Measurements from ENCODE around the gene AURKB. TPM values are rescaled to one million over a fixed set of nuclear protein-coding genes. Genes with fewer than 3 reads are reported as not detected.

AURKB gene
- total RNA-seq, 1 experiment from 2014 or later = 141 TPM

DNA sequence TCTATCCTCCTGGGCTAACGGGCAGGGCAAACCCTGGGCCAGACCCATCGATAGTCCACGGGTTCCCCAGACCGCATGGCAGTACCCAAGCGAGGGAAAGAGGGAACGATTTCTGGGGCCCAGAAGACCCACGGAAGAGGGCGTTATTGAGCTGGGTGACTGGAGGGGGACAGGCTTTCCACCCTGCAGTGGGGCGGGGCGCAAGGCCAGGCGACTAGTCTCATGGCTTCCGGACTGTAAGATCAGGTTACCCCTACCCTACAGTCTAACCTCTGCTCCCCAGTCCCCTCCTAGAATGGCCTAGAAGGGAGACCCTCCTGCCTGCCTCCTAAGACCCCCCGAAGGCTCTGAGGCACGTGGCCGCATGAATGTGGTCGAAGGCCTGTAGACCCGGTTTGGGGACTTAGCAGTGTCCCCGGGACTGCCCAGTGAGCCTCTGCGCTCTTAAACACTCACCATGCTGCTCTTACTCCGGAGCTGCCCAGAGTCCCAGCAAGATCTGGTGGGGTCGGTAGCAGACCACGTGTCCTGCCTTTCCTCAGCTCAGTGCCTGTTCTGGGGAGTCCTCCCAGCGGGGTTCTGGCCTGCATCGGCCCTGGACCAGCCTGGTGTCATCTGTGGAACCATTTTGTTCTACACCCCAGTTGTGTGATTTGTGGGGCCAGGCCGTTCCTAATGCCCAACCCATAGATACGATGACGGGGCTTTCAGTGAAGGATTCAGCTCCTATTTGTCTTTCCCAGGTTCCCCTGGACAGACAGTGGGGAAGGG is 13.2 kb upstream of the AURKB start:
- Histone ChIP-seq H3K27me3 (ENCODE audit: insufficient read depth, low read length) (no peaks in the 10 kb centered on the region), H3K9me2 (ENCODE audit: insufficient read depth) (no peaks in the 10 kb centered on the region), H3K27ac (ENCODE audit: low read depth, low read length) (peak overlapping the region; percentile 83), H3K4me2 (ENCODE audit: low read length) (peak overlapping the region; percentile 93), H3K4me3 (replicated peaks in 1 of 2; ENCODE audit: low read depth in 1 of 2, low read length in 2 of 2) (peak overlapping the region; percentile 82 to 86), H3K9ac (ENCODE audit: low read length) (peak overlapping the region; percentile 91), H4K20me1 (ENCODE audit: insufficient read depth) (no peaks in the 10 kb centered on the region), H3K9me3 (ENCODE audit: control insufficient read depth in 1 of 2, insufficient read depth in 1 of 2, low read depth in 1 of 2, low read length in 2 of 2) (no peaks in the 10 kb centered on the region), H3K79me2 (ENCODE audit: insufficient read depth, low read length) (no peaks in the 10 kb centered on the region), H2AFZ (ENCODE audit: low read depth, low read length, poor library complexity, severe bottlenecking) (no peak overlapping the region), H3K36me3 (ENCODE audit: control insufficient read depth in 1 of 2, insufficient read depth in 2 of 2, low read length in 2 of 2) (peaks cover 3 to 10% of the 10 kb centered on the region in 2 experiments; a peak in 3 of 4 replicates), H3K4me1 (ENCODE audit: control insufficient read depth in 1 of 2, insufficient read depth in 2 of 2, low read length in 2 of 2) (peaks cover 46 to 88% of the 10 kb centered on the region in 2 experiments)
- DNase-seq (ENCODE audit: low read depth, low spot score) = no peak
- intact Hi-C loops (cut with micrococcal nuclease) = loop anchor here (5.0 to 10.0 kb wide), 2 partner anchors 86 to 151 kb away; partner anchors contain the start of gene KRABD2
- ATAC-seq = peak; percentile 6; the same call in 1 of the 2 replicates
- ChIA-PET RAD21 (ENCODE audit: low non-redundant PET in 1 of 2, low total read pairs in 2 of 2, uncharacterized antibody in 2 of 2, unreplicated experiment in 2 of 2) (interaction anchor here (0.6 to 1.9 kb wide), 5 partner anchors 23 to 105 kb away, joined by 3 to 5 read pairs (median 3); partner anchors contain the start of gene CTC1 (in 1 of the 2)), POLR2A (interaction anchor here (1.1 to 7.5 kb wide), 6 partner anchors 12 to 97 kb away, joined by 4 to 63 read pairs (median 47); partner anchors contain the start of genes AURKB, BORCS6, CTC1 and SLC25A35), CTCF (interaction anchor here (0.7 to 2.1 kb wide), 4 partner anchors 22 to 163 kb away, joined by 3 to 5 read pairs (median 3); no protein-coding TSS in a partner anchor)
- BruUV-seq (replicated peaks) = TSS peak; percentile 94
- TF ChIP-seq RAD21 (IDR thresholded peaks at IDR 0.05; ENCODE audit: low read depth) (peak; percentile 43), SP1 (IDR thresholded peaks at IDR 0.05; ENCODE audit: low read depth) (no peak), SRF (IDR thresholded peaks at IDR 0.05; ENCODE audit: low read depth) (no peak), ZBTB33 (IDR thresholded peaks at IDR 0.05; ENCODE audit: extremely low read depth, insufficient replicate concordance, low read length) (no peak), ZFX (IDR thresholded peaks at IDR 0.05) (peak; percentile 40; the same call in 1 of the 2 replicates), YY1 (IDR thresholded peaks at IDR 0.05; ENCODE audit: extremely low read depth, insufficient replicate concordance, low read depth, low read length) (peak; percentile 39), MAX (IDR thresholded peaks at IDR 0.05) (peak; percentile 60), POLR2AphosphoS5 (IDR thresholded peaks at IDR 0.05; ENCODE audit: low read depth, low read length) (peak; percentile 45)
- TF ChIP-seq, protein P1, sequence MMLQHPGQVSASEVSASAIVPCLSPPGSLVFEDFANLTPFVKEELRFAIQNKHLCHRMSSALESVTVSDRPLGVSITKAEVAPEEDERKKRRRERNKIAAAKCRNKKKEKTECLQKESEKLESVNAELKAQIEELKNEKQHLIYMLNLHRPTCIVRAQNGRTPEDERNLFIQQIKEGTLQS (IDR thresholded peaks at IDR 0.05) = no peak
